Panc1 (cell line): ENCODE data around the gene BRINP3. TPM values are rescaled to one million over a fixed set of nuclear protein-coding genes. Genes with fewer than 3 reads are reported as not detected.
A peak's percentile ranks its signal among the peaks of the same experiment; 100 is the strongest.

Experiments used
- ATAC-seq: fragments of 200-7000 bp; cut with Tn5 transposase; 2 replicates; pipeline ENCODE4 v1.9.1; 2020; ENCODE audit warnings: mild to moderate bottlenecking, moderate library complexity
- BruUV-seq: library from RNA; stranded (reverse); fragments of 400-500 nt; replicated peaks from 2 replicates; lab custom pipeline; 2021; lab: Mats Ljungman, UMichigan
- CTCF ChIA-PET: fragments of 300-600 bp; sonication (Branson Sonifier 250); formaldehyde crosslinking; loops from one replicate; lab custom pipeline; 2022; ENCODE audit warnings: antibody characterized with exemption; lab: Charles Lee
- POLR2A ChIA-PET: fragments of 300-600 bp; sonication (Branson Sonifier 250); formaldehyde crosslinking; loops from one replicate; lab custom pipeline; 2022; ENCODE audit warnings: antibody characterized with exemption; lab: Charles Lee
- DNase-seq: peaks from one replicate; pipeline ENCODE4 v3.0.0-alpha.2; 2010; ENCODE audit warnings: low read depth, low spot score
- H3K27ac ChIP-seq: 2 replicates; pipeline ENCODE4 v1.5.1; 2011; ENCODE audit warnings: mild to moderate bottlenecking, low read length, inconsistent platforms
- H3K27me3 ChIP-seq: fragments of 200-500 bp; sonication (Bioruptor generic); 2 replicates; pipeline ENCODE4 v1.6.0; 2014; ENCODE audit warnings: low read length, inconsistent platforms; ENCODE audit not compliant: control insufficient read depth, insufficient read depth
- H3K36me3 ChIP-seq: fragments of 200-500 bp; sonication (Bioruptor generic); 2 replicates; pipeline ENCODE4 v1.5.1; 2014; ENCODE audit warnings: inconsistent platforms, mild to moderate bottlenecking, low read length, moderate library complexity; ENCODE audit not compliant: control insufficient read depth, insufficient read depth
- H3K4me1 ChIP-seq: 2 replicates; pipeline ENCODE4 v1.5.1; 2011; ENCODE audit warnings: inconsistent platforms, mild to moderate bottlenecking, low read length, moderate library complexity; ENCODE audit not compliant: control insufficient read depth, insufficient read depth
- H3K4me3 ChIP-seq, 2 experiments: 2 replicates each; pipeline ENCODE4 v1.5.1; 2011 to 2012; ENCODE audit warnings: low read depth in 2 of 2, low read length in 2 of 2, mild to moderate bottlenecking in 2 of 2, inconsistent platforms in 1 of 2, moderate library complexity in 1 of 2
- H3K9me3 ChIP-seq: fragments of 200-500 bp; sonication (Bioruptor generic); 2 replicates; pipeline ENCODE4 v1.5.1; 2014; ENCODE audit warnings: low read depth, mild to moderate bottlenecking, inconsistent platforms, low read length, moderate library complexity; ENCODE audit not compliant: control insufficient read depth, insufficient read depth
- POLR2AphosphoS5 ChIP-seq: IDR thresholded peaks from 2 replicates; pipeline ENCODE4 v1.6.1; 2012; ENCODE audit warnings: mild to moderate bottlenecking, low read depth, low read length, moderate library complexity
- SIN3A ChIP-seq: IDR thresholded peaks from 2 replicates; pipeline ENCODE4 v1.6.1; 2012; ENCODE audit warnings: low read depth, mild to moderate bottlenecking, low read length, moderate library complexity, borderline replicate concordance; ENCODE audit not compliant: insufficient read depth
- TCF7L2 ChIP-seq: IDR thresholded peaks from 2 replicates; pipeline ENCODE4 v1.6.1; 2011; ENCODE audit warnings: mild to moderate bottlenecking, low read depth, low read length, inconsistent platforms
- in situ Hi-C: cut with HindIII; loops from 2 replicates; pipeline ENCODE4 v1.10.0; 2016; ENCODE audit warnings: low sequenced_read_pairs, low pct_unique_long_range_greater_than_20kb
- intact Hi-C: fragments of 100-400 bp; cut with micrococcal nuclease; formaldehyde crosslinking; loops from one replicate; pipeline ENCODE4 v1.10.0; 2022; ENCODE audit not compliant: unreplicated experiment
- total RNA-seq: library from RNA; stranded (reverse); gene quantifications from one replicate; pipeline ENCODE4 v1.2.1, GENCODE V29; 2021; ENCODE audit not compliant: unreplicated experiment
- TF ChIP-seq, protein P1 (sequence below): fragments of 450-650 bp; IDR thresholded peaks from 2 replicates; pipeline ENCODE4 v1.5.1; 2017; ENCODE audit warnings: mild to moderate bottlenecking
- TF ChIP-seq, protein P2 (sequence below), 2 experiments: IDR thresholded peaks; 2 replicates each; pipeline ENCODE4 v1.6.1; 2011 to 2012; ENCODE audit warnings: low read depth in 2 of 2, control low read depth in 1 of 2, low read length in 1 of 2, mild to moderate bottlenecking in 1 of 2, moderate library complexity in 1 of 2; ENCODE audit not compliant: insufficient read depth in 1 of 2

Gene BRINP3
- total RNA-seq, 1 experiment from 2014 or later, result 1.0 TPM

DNA sequence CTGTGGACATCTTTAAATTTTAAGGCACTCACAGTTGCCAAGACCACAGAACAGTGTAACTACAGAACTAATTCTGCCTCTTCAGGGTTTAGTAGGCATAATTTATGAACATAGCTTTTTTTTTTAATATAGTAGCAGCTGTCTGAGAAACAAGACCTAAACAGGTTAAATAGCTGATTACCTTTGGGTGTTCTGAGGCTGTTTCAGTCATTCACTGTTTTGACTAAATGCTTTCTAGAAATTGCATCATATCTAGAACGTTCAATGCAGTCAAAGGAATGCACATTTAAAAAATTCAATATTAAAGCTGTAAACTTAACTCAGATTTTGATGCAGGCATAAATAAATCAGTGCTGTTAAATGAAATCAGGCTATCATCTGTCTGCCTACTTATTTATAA lies 101.6 kb downstream of the BRINP3 start:
- no TSS peak for BruUV-seq
- in situ Hi-C loops, result no loop called here
- CTCF ChIA-PET, result no interaction called here

DNA sequence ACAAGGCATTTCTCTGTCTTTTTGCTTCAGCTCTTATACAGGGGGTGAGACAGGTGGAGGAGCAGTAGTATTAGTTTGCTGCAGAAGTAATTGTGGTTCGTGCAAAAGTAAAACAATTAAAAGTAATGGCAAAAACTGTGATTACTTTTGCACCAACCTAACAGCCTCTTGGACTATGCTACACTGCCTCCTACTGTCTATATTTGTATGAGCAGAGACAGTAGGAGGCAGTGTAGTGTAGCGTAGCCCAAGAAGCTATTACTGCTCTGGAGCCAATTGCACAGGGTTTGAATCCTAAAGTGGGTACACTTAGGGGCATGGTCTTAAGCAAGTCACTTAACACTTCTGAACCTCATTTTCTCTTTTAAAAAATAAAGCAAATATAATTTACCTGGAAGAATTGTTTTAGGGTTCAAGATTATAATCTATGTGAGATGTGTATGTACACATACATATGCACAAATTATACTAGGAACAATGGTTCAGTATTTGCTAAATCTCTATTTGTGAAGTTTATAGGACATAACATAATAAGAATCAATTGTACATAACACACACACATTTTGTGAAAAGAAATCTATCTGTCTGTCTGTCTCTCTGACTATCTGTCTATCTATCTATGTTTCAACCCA lies 103.8 kb downstream of the BRINP3 start:
- ChIA-PET POLR2A (no interaction called here), CTCF (no interaction called here)
- TF ChIP-seq, protein P1, sequence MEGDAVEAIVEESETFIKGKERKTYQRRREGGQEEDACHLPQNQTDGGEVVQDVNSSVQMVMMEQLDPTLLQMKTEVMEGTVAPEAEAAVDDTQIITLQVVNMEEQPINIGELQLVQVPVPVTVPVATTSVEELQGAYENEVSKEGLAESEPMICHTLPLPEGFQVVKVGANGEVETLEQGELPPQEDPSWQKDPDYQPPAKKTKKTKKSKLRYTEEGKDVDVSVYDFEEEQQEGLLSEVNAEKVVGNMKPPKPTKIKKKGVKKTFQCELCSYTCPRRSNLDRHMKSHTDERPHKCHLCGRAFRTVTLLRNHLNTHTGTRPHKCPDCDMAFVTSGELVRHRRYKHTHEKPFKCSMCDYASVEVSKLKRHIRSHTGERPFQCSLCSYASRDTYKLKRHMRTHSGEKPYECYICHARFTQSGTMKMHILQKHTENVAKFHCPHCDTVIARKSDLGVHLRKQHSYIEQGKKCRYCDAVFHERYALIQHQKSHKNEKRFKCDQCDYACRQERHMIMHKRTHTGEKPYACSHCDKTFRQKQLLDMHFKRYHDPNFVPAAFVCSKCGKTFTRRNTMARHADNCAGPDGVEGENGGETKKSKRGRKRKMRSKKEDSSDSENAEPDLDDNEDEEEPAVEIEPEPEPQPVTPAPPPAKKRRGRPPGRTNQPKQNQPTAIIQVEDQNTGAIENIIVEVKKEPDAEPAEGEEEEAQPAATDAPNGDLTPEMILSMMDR, result peak; percentile 51
- TF ChIP-seq POLR2AphosphoS5, result no peak
- no peaks in the 10 kb centered on the region for H3K27me3 ChIP-seq
- no peak overlapping the region for H3K4me3 ChIP-seq
- H3K27ac ChIP-seq, result no peak overlapping the region
- in situ Hi-C loops (no loop called here), intact Hi-C loops (no loop called here)
- no peaks in the 10 kb centered on the region for H3K36me3 ChIP-seq
- peak; percentile 17 for DNase-seq
- no TSS peak for BruUV-seq
- no peaks in the 10 kb centered on the region for H3K9me3 ChIP-seq
- H3K4me1 ChIP-seq, result no peaks in the 10 kb centered on the region
- ATAC-seq, result no peak

More for the DNA sequence above, 101.6 kb downstream of the BRINP3 start:
- no peaks in the 10 kb centered on the region for H3K4me1 ChIP-seq
- no peak overlapping the region for H3K4me3 ChIP-seq
- ATAC-seq (no peak), DNase-seq (no peak)
- H3K36me3 ChIP-seq, result no peaks in the 10 kb centered on the region
- H3K27ac ChIP-seq, result peak overlapping the region; percentile 29; the same call in 1 of the 2 replicates
- intact Hi-C loops, result no loop called here
- POLR2A ChIA-PET, result no interaction called here
- no peak for TF ChIP-seq TCF7L2
- no peak for TF ChIP-seq SIN3A
- TF ChIP-seq, protein P1, result no peak
- no peak for TF ChIP-seq POLR2AphosphoS5
- TF ChIP-seq, protein P2, sequence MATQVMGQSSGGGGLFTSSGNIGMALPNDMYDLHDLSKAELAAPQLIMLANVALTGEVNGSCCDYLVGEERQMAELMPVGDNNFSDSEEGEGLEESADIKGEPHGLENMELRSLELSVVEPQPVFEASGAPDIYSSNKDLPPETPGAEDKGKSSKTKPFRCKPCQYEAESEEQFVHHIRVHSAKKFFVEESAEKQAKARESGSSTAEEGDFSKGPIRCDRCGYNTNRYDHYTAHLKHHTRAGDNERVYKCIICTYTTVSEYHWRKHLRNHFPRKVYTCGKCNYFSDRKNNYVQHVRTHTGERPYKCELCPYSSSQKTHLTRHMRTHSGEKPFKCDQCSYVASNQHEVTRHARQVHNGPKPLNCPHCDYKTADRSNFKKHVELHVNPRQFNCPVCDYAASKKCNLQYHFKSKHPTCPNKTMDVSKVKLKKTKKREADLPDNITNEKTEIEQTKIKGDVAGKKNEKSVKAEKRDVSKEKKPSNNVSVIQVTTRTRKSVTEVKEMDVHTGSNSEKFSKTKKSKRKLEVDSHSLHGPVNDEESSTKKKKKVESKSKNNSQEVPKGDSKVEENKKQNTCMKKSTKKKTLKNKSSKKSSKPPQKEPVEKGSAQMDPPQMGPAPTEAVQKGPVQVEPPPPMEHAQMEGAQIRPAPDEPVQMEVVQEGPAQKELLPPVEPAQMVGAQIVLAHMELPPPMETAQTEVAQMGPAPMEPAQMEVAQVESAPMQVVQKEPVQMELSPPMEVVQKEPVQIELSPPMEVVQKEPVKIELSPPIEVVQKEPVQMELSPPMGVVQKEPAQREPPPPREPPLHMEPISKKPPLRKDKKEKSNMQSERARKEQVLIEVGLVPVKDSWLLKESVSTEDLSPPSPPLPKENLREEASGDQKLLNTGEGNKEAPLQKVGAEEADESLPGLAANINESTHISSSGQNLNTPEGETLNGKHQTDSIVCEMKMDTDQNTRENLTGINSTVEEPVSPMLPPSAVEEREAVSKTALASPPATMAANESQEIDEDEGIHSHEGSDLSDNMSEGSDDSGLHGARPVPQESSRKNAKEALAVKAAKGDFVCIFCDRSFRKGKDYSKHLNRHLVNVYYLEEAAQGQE (IDR thresholded peaks at IDR 0.05; ENCODE audit: insufficient read depth in 1 of 2, low read depth in 2 of 2, low read length in 1 of 2), result no peak
- no peaks in the 10 kb centered on the region for H3K27me3 ChIP-seq
- no peaks in the 10 kb centered on the region for H3K9me3 ChIP-seq
